ENCODE data around the gene SGPP1. TPM values are rescaled to one million over a fixed set of nuclear protein-coding genes. Genes with fewer than 3 reads are reported as not detected.

Gene SGPP1
- total RNA-seq, 6 experiments from 2014 or later, result 20.5 to 25.8 (median 22.7) TPM

DNA sequence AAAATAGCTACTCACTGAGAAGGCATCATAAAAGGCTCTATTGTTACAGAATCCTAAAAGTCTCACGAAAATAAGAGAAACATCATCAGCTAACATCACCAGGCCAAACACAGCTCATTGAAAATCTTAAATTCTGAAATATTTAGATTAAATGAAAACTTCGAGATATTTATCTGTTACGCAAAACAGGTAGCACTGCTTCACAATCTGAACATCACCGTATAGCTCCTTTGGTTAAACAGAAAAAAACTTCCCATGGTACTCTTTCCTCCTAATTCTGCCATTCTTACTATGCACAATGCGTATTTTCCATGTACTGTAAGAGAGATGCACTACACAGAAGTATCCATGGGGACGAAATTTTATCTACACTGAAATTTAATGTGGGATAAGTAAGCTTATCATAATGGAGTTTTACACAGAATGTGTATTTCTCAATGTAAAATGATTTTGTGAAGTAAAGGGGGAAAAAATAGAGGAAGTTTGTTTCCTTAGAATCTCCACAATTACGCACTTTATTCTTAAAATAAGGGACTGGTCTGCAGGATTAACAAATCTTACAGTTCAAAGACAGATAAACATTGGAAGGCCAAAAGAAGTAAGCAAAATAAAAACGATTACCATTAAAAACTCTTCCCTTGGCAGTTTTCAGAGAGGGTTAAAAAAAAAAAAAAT, 1.9 kb downstream of the SGPP1 start:
- Mint-ChIP-seq H3K36me3 (ENCODE audit: low read depth) (peaks cover 4% of the 10 kb centered on the region), H3K27ac (peak overlapping the region; percentile 92), H3K27me3 (ENCODE audit: insufficient read depth) (peaks cover 8% of the 10 kb centered on the region; the same call in 1 of the 2 replicates), H3K4me1 (ENCODE audit: low read depth) (peaks cover 28% of the 10 kb centered on the region), H3K9me3 (no peaks in the 10 kb centered on the region), H3K4me3 (peak overlapping the region; percentile 98)
- no peak for TF ChIP-seq CTCF (IDR thresholded peaks at IDR 0.05)
- no peak for DNase-seq

DNA sequence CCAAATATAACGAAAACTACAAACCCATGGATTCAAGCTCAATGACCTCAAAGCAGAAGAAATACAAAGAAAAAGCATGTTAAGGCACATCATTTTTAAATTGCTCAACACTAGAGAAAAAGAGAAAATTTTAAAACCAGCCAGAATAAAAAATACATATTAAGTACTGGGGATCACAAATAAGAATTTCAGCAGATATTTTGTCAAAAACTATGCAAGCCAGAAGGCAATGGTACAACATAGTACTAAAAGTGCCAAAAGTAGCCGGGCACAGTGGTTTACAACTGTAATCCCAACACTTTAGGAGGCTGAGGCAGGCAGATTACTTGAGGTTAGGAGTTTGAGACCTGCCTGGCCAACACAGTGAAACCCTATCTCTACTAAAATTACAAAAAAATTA, 10.2 kb downstream of the SGPP1 start:
- peaks cover 41% of the 10 kb centered on the region for H3K36me3 Mint-ChIP-seq (ENCODE audit: low read depth)
- H3K27ac Mint-ChIP-seq, result no peak overlapping the region
- TF ChIP-seq CTCF (IDR thresholded peaks at IDR 0.05), result no peak
- no peaks in the 10 kb centered on the region; the same call in 1 of the 2 replicates for H3K27me3 Mint-ChIP-seq (ENCODE audit: insufficient read depth)
- no peak overlapping the region for H3K4me3 Mint-ChIP-seq
- peaks cover 29% of the 10 kb centered on the region for H3K9me3 Mint-ChIP-seq
- peaks cover 16% of the 10 kb centered on the region for H3K4me1 Mint-ChIP-seq (ENCODE audit: low read depth)
- DNase-seq, result peak; percentile 34

GRCh38 chr14:63715360-63715759, 12.5 kb downstream of the SGPP1 start:
- no peak overlapping the region for H3K27ac Mint-ChIP-seq
- H3K27me3 Mint-ChIP-seq (ENCODE audit: insufficient read depth), result no peaks in the 10 kb centered on the region; the same call in 1 of the 2 replicates
- no peak overlapping the region for H3K4me3 Mint-ChIP-seq
- no peak for TF ChIP-seq CTCF (IDR thresholded peaks at IDR 0.05)
- H3K9me3 Mint-ChIP-seq, result peaks cover 29% of the 10 kb centered on the region
- no peak for DNase-seq
- peaks cover 22% of the 10 kb centered on the region for H3K4me1 Mint-ChIP-seq (ENCODE audit: low read depth)
- H3K36me3 Mint-ChIP-seq (ENCODE audit: low read depth), result peaks cover 46% of the 10 kb centered on the region

DNA sequence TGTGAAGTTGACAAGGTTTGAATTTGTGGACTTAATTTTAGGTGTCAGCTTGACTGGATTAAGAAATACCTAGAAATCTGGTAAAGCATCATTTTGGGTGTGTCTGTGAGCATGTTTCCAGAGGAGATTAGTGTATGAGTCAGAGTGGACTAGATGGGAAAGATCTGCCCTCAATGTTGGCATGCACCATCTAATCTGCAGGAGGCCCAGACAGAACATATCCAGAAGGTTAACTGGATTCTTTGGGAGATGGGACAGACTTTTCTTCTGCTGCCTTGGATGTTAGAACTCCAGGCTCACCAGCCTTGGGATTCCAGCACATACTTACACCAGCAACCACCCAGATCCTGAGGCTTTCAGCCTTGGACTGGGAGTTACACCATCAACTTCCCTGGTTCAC, 14.1 kb downstream of the SGPP1 start:
- peak; percentile 54 for DNase-seq
- peaks cover 41% of the 10 kb centered on the region for H3K36me3 Mint-ChIP-seq (ENCODE audit: low read depth)
- H3K4me1 Mint-ChIP-seq (ENCODE audit: low read depth), result peaks cover 22% of the 10 kb centered on the region
- peaks cover 29% of the 10 kb centered on the region for H3K9me3 Mint-ChIP-seq
- H3K4me3 Mint-ChIP-seq, result no peak overlapping the region
- H3K27me3 Mint-ChIP-seq (ENCODE audit: insufficient read depth), result no peaks in the 10 kb centered on the region; the same call in 1 of the 2 replicates
- TF ChIP-seq CTCF (IDR thresholded peaks at IDR 0.05), result no peak
- H3K27ac Mint-ChIP-seq, result no peak overlapping the region; the same call in 1 of the 2 replicates

DNA sequence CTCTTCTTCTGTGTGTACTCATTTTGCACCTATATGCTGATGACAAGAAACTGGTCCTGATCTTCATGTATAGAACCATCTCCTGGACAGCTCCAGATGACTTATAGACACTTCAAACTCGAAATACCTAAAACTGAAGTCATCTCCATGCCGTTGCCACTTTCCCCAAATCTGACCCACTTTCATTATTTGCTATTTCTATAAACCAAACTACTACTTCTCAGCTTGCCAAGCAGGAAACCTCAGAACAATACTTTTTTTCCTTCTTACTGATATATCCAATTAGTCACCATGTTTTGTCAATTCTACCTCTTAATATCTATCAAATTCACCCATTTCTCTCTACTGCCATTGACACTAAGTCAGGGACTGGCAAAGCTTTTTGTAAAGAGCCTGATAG, 14.8 kb downstream of the SGPP1 start:
- H3K4me3 Mint-ChIP-seq, result no peak overlapping the region
- H3K9me3 Mint-ChIP-seq, result peaks cover 23% of the 10 kb centered on the region
- DNase-seq, result no peak
- H3K4me1 Mint-ChIP-seq (ENCODE audit: low read depth), result peaks cover 22% of the 10 kb centered on the region
- no peaks in the 10 kb centered on the region; the same call in 1 of the 2 replicates for H3K27me3 Mint-ChIP-seq (ENCODE audit: insufficient read depth)
- H3K36me3 Mint-ChIP-seq (ENCODE audit: low read depth), result peaks cover 35% of the 10 kb centered on the region
- no peak overlapping the region; the same call in 1 of the 2 replicates for H3K27ac Mint-ChIP-seq
- no peak for TF ChIP-seq CTCF (IDR thresholded peaks at IDR 0.05)
